ENCODE data around the gene PKN1. TPM values are rescaled to one million over a fixed set of nuclear protein-coding genes. Genes with fewer than 3 reads are reported as not detected.
A peak's percentile ranks its signal among the peaks of the same experiment; 100 is the strongest.

The PKN1 gene
- total and polyA plus RNA-seq, 2 donors (not counting 1 experiment from before 2014, with no cell fraction given) = 114 to 171 TPM

DNA sequence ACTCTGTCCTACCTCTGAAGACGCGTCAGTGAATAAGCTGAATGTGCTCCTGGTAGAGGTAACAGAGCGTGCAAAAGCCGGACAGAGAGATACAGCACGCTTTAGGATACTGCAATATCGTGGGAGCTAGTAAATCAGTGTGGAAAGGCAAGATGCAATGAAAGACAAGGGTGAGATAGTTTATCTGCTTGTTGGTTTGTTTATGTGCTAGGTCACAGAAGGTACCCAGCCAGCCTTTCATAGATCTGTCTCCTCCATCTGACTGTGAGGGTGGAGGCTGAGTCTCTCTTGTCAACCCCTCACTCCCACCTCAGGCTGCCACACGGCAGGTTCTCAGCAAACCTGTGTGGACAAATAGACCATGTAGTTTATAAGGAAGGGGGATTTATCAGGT is 63.7 kb downstream of the PKN1 start:
- H3K9me3 Mint-ChIP-seq (ENCODE audit: insufficient read depth) = no peaks in the 10 kb centered on the region

DNA sequence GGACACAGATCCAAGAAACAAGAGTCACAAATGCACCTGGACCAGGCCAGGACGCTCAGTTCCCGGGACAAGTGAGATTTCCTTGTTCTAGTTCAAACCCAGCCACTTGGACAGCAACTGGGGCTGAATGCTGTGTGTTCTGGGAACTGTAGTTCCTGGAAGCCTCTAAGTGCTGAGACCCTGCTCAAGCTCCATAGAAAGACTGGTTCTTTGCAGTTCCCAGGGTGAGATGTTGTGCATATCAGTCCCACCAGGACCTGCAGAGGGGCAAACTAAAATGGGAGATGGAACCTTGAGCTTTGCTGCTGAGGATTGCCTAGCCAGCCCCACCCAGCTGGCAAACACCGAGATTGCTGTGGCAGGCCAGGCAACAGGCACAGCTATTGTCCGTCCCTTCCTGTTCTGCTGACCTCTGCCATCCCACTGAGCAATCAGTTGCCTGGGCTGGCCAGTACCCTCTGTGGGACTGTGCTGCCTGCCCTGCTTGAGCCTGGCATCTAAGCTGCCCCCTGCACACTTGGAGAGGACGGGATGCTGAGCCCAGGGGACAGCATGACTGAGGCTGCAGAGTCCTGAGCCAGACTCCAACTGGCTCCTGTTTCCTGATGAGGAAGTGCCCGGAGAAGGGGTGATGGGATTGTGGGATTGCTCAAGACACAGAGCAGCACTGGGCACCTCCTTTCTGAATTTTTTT is 64.3 kb downstream of the PKN1 start:
- DNase-seq (no peak), ATAC-seq (ENCODE audit: low read depth) (no peak)
- Histone ChIP-seq H3K4me2 (replicated peaks; ENCODE audit: low read depth, low read length, poor library complexity, severe bottlenecking) (no peak overlapping the region), H3K79me2 (ENCODE audit: control insufficient read depth, insufficient read depth, low read length) (no peaks in the 10 kb centered on the region), H4K20me1 (ENCODE audit: control insufficient read depth, insufficient read depth, low read length, poor library complexity, severe bottlenecking) (no peaks in the 10 kb centered on the region), H3K27me3 (replicated peaks in 1 of 4; ENCODE audit: control extremely low read depth in 1 of 4, control insufficient read depth in 3 of 4, insufficient read depth in 4 of 4, low read length in 3 of 4) (no peaks in the 10 kb centered on the region), H3K27ac (ENCODE audit: low read length in 2 of 2) (no peak overlapping the region), H3K9ac (ENCODE audit: low read length) (no peak overlapping the region), H3K36me3 (replicated peaks in 1 of 2; ENCODE audit: control extremely low read depth in 1 of 2, control insufficient read depth in 1 of 2, extremely low read depth in 1 of 2, insufficient read depth in 2 of 2, low read length in 1 of 2) (no peaks in the 10 kb centered on the region), H3K4me1 (ENCODE audit: control insufficient read depth in 2 of 2, insufficient read depth in 2 of 2, low read length in 2 of 2) (peaks cover 6 to 16% of the 10 kb centered on the region in 2 donors), H3K4me3 (ENCODE audit: control extremely low read depth in 1 of 5, extremely low read depth in 1 of 5, insufficient read depth in 1 of 5, low read depth in 2 of 5, low read length in 4 of 5) (no peak overlapping the region), H3K9me3 (ENCODE audit: control extremely low read depth in 1 of 3, control insufficient read depth in 2 of 3, insufficient read depth in 1 of 3, low read length in 2 of 3) (peaks cover 0 to 4% (median 0%) of the 10 kb centered on the region in 3 donors), H2AFZ (ENCODE audit: insufficient read depth, low read depth, low read length, poor library complexity, severe bottlenecking) (no peak overlapping the region)
- ChIA-PET CTCF (interaction anchor here (2.4 kb wide), 1 partner anchor 8 kb away, joined by 9 read pairs; no protein-coding TSS in a partner anchor), POLR2A (interaction anchor here (0.9 to 1.0 kb wide), 3 partner anchors 20 to 465 kb away, joined by 3 to 6 read pairs (median 3); partner anchors contain the start of genes DNAJB1 and IL27RA)
- Mint-ChIP-seq H3K9me3 (ENCODE audit: insufficient read depth) (no peaks in the 10 kb centered on the region), H3K27ac (no peak overlapping the region), H3K4me1 (peaks cover 14% of the 10 kb centered on the region), H3K27me3 (peaks cover 2% of the 10 kb centered on the region), H3K4me3 (peak overlapping the region; percentile 85)
- no peak for TF ChIP-seq EZH2 (IDR thresholded peaks at IDR 0.05; ENCODE audit: borderline replicate concordance, insufficient read depth, low read depth, low read length, poor library complexity, severe bottlenecking)
- TF ChIP-seq, protein P1, sequence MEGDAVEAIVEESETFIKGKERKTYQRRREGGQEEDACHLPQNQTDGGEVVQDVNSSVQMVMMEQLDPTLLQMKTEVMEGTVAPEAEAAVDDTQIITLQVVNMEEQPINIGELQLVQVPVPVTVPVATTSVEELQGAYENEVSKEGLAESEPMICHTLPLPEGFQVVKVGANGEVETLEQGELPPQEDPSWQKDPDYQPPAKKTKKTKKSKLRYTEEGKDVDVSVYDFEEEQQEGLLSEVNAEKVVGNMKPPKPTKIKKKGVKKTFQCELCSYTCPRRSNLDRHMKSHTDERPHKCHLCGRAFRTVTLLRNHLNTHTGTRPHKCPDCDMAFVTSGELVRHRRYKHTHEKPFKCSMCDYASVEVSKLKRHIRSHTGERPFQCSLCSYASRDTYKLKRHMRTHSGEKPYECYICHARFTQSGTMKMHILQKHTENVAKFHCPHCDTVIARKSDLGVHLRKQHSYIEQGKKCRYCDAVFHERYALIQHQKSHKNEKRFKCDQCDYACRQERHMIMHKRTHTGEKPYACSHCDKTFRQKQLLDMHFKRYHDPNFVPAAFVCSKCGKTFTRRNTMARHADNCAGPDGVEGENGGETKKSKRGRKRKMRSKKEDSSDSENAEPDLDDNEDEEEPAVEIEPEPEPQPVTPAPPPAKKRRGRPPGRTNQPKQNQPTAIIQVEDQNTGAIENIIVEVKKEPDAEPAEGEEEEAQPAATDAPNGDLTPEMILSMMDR (IDR thresholded peaks at IDR 0.05) = no peak
- intact Hi-C loops (cut with micrococcal nuclease) = no loop called here
- 89% methylated on average over 6 of the region's 6 CpGs for WGBS (ENCODE audit: insufficient coverage)

More for the DNA sequence above, 63.7 kb downstream of the PKN1 start:
- ATAC-seq (ENCODE audit: low read depth) = no peak
- intact Hi-C loops (cut with micrococcal nuclease) = loop anchor here (1.0 kb wide), 1 partner anchor 21 kb away; the partner anchor contains the start of gene DNAJB1
- Histone ChIP-seq H3K36me3 (replicated peaks in 1 of 2; ENCODE audit: control extremely low read depth in 1 of 2, control insufficient read depth in 1 of 2, extremely low read depth in 1 of 2, insufficient read depth in 2 of 2, low read length in 1 of 2) (no peaks in the 10 kb centered on the region), H3K4me1 (ENCODE audit: control insufficient read depth in 2 of 2, insufficient read depth in 2 of 2, low read length in 2 of 2) (peaks cover 6 to 16% of the 10 kb centered on the region in 2 donors), H3K27ac (ENCODE audit: low read length in 2 of 2) (no peak overlapping the region), H3K4me2 (replicated peaks; ENCODE audit: low read depth, low read length, poor library complexity, severe bottlenecking) (peak overlapping the region; percentile 90), H3K9me3 (ENCODE audit: control extremely low read depth in 1 of 3, control insufficient read depth in 2 of 3, insufficient read depth in 1 of 3, low read length in 2 of 3) (peaks cover 0 to 4% (median 0%) of the 10 kb centered on the region in 3 donors), H3K4me3 (ENCODE audit: control extremely low read depth in 1 of 5, extremely low read depth in 1 of 5, insufficient read depth in 1 of 5, low read depth in 2 of 5, low read length in 4 of 5) (no peak overlapping the region), H3K27me3 (replicated peaks in 1 of 4; ENCODE audit: control extremely low read depth in 1 of 4, control insufficient read depth in 3 of 4, insufficient read depth in 4 of 4, low read length in 3 of 4) (no peaks in the 10 kb centered on the region), H4K20me1 (ENCODE audit: control insufficient read depth, insufficient read depth, low read length, poor library complexity, severe bottlenecking) (no peaks in the 10 kb centered on the region), H3K9ac (ENCODE audit: low read length) (no peak overlapping the region), H3K79me2 (ENCODE audit: control insufficient read depth, insufficient read depth, low read length) (no peaks in the 10 kb centered on the region), H2AFZ (ENCODE audit: insufficient read depth, low read depth, low read length, poor library complexity, severe bottlenecking) (peak overlapping the region; percentile 3)
- POLR2A ChIA-PET = interaction anchor here (0.7 to 1.0 kb wide), 3 partner anchors 21 to 643 kb away, joined by 3 to 6 read pairs (median 3); partner anchors contain the start of genes DNAJB1 and IL27RA
- TF ChIP-seq, protein P1 (IDR thresholded peaks at IDR 0.05) = no peak
- CTCF ChIA-PET = interaction anchor here (2.4 kb wide), 1 partner anchor 8 kb away, joined by 9 read pairs; no protein-coding TSS in a partner anchor
- no peaks in the 10 kb centered on the region for H3K27me3 Mint-ChIP-seq
- DNase-seq = no peak
- 93% methylated on average over 6 of the region's 7 CpGs for WGBS (ENCODE audit: insufficient coverage)
- H3K27ac Mint-ChIP-seq = peak overlapping the region; percentile 26
- H3K4me1 Mint-ChIP-seq = peaks cover 14% of the 10 kb centered on the region
- peak overlapping the region; percentile 85 for H3K4me3 Mint-ChIP-seq

Data from B cell (primary cell).